ENCODE measurements around the gene TEX10. TPM values are rescaled to one million over a fixed set of nuclear protein-coding genes. Genes with fewer than 3 reads are reported as not detected.
A peak's percentile ranks its signal among the peaks of the same experiment; 100 is the strongest.

Gene TEX10
- 10.5 TPM for total RNA-seq
- long read RNA-seq, transcript TEX10-201 (15 exons, 3,074 nt) = major isoform, 10 of 13 reads
- long read RNA-seq, partial matches to known transcripts = 0 of 13 reads
- long read RNA-seq, other reads (novel, unspliced or antisense) = 3 of 13 reads

- Histone ChIP-seq H3K36me3 (no peaks in the 10 kb centered on the region), H3K27me3 (ENCODE audit: low read depth) (no peaks in the 10 kb centered on the region), H3K27ac (peak within 1 kb of the TSS; percentile 85), H3K4me3 (peak within 1 kb of the TSS; percentile 90), H3K9me3 (no peaks in the 10 kb centered on the region), H3K4me1 (peaks cover 22% of the 10 kb centered on the region)
- peak; percentile 92 for DNase-seq
- intact Hi-C loops (cut with DNase I) = no loop called here
- peak; percentile 98 to 99 for ATAC-seq
- no peak for TF ChIP-seq CTCF (IDR thresholded peaks at IDR 0.05)
These were observed at the start of gene TEX10 for GRCh38 chr9:100352727-100353505. Gene TEX10, minus strand, starts transcription at chr9:100352942. Its CDS starts 3,579 bp downstream, at chr9:100349363.

- ATAC-seq (no peak), DNase-seq (no peak)
- no peaks in the 10 kb centered on the region for H3K4me1 ChIP-seq
- no peaks in the 10 kb centered on the region for H3K36me3 ChIP-seq
- intact Hi-C loops (cut with DNase I) = no loop called here
- no peaks in the 10 kb centered on the region for H3K27me3 ChIP-seq (ENCODE audit: low read depth)
- no peak for TF ChIP-seq CTCF (IDR thresholded peaks at IDR 0.05)
- H3K4me3 ChIP-seq = no peak overlapping the region
- no peak overlapping the region for H3K27ac ChIP-seq
- H3K9me3 ChIP-seq = no peaks in the 10 kb centered on the region
These were observed 48.3 kb upstream of the TEX10 start for GRCh38 chr9:100401042-100401441.

- H3K27me3 ChIP-seq (ENCODE audit: low read depth) = no peaks in the 10 kb centered on the region
These were observed 45.0 kb upstream of the TEX10 start for GRCh38 chr9:100397529-100398266.

GRCh38 chr9:100396769-100397168 is 44.0 kb upstream of the TEX10 start:
- Histone ChIP-seq H3K36me3 (no peaks in the 10 kb centered on the region), H3K9me3 (no peaks in the 10 kb centered on the region), H3K27me3 (ENCODE audit: low read depth) (no peaks in the 10 kb centered on the region), H3K4me1 (no peaks in the 10 kb centered on the region), H3K27ac (no peak overlapping the region), H3K4me3 (no peak overlapping the region)
- DNase-seq = no peak
- TF ChIP-seq CTCF (IDR thresholded peaks at IDR 0.05) = no peak
- intact Hi-C loops (cut with DNase I) = no loop called here
- ATAC-seq = no peak

More at GRCh38 chr9:100397529-100398266, 45.0 kb upstream of the TEX10 start:
- H3K36me3 ChIP-seq = no peaks in the 10 kb centered on the region
- no peak for TF ChIP-seq CTCF (IDR thresholded peaks at IDR 0.05)
- H3K4me1 ChIP-seq = no peaks in the 10 kb centered on the region
- H3K9me3 ChIP-seq = no peaks in the 10 kb centered on the region
- H3K27ac ChIP-seq = no peak overlapping the region
- intact Hi-C loops (cut with DNase I) = no loop called here
- H3K4me3 ChIP-seq = no peak overlapping the region
- DNase-seq = no peak
- ATAC-seq = no peak

GRCh38 chr9:100394816-100395215 is 42.1 kb upstream of the TEX10 start:
- Histone ChIP-seq H3K27ac (no peak overlapping the region), H3K4me3 (no peak overlapping the region), H3K9me3 (no peaks in the 10 kb centered on the region), H3K4me1 (no peaks in the 10 kb centered on the region), H3K27me3 (ENCODE audit: low read depth) (no peaks in the 10 kb centered on the region), H3K36me3 (no peaks in the 10 kb centered on the region)
- ATAC-seq (peak in 1 of 2 donors; percentile 41), DNase-seq (no peak)
- TF ChIP-seq CTCF (IDR thresholded peaks at IDR 0.05) = no peak
- intact Hi-C loops (cut with DNase I) = no loop called here
